ENCODE results near the gene NXNL2. TPM values are rescaled to one million over a fixed set of nuclear protein-coding genes. Genes with fewer than 3 reads are reported as not detected.

The NXNL2 gene
- total and polyA plus RNA-seq, 4 donors = 0.09 to 0.14 TPM; not detected in 2

DNA sequence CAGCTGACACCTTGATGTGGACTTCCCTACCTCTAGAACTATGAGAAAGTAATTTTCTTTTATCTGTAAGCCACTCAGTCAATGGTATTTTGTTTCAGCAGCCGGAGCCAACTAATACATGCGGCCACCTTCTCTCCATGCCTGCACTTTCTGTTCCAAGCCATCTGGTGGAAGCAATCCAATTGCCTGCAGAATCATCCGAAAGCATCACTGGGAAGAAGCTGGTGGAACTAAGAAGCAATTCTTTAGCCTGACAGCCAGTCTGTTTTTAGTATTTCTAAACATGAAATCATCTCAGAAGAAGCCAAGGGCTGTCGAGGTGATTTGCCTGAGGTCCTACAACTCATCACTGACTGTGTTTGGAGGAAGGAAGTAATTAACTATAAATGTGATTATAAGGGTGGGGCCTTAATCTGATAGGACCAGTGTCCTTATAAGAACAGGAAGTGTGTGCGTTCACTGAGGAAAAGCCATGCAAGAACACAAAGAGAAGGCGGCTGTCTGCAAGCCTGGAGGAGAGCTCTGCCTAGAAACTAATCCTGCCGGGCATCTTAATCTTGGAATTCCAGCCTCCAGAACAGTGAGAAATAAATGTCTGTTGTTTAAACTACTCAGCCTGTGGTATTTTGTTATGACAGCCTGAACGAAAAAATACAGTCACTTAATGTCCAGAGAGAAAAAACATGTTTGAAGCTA lies 49.1 kb downstream of the NXNL2 start:
- Histone ChIP-seq H3K27me3 (ENCODE audit: control insufficient read depth in 4 of 4, insufficient read depth in 4 of 4, low read length in 3 of 4) (no peaks in the 10 kb centered on the region), H3K4me1 (ENCODE audit: control insufficient read depth in 4 of 4, insufficient read depth in 4 of 4, low read length in 3 of 4) (no peaks in the 10 kb centered on the region), H3K4me3 (ENCODE audit: low read depth in 1 of 3, low read length in 3 of 3) (no peak overlapping the region), H3K36me3 (ENCODE audit: control insufficient read depth in 4 of 4, insufficient read depth in 3 of 4, low read depth in 1 of 4, low read length in 3 of 4) (no peaks in the 10 kb centered on the region), H3K9me3 (ENCODE audit: control insufficient read depth in 4 of 4, low read length in 3 of 4) (no peaks in the 10 kb centered on the region), H3K27ac (ENCODE audit: low read depth in 1 of 2, low read length in 2 of 2) (no peak overlapping the region), H3K9ac (ENCODE audit: low read depth in 1 of 2, low read length in 2 of 2) (no peak overlapping the region)
- TF ChIP-seq EGR1 (IDR thresholded peaks at IDR 0.05; ENCODE audit: low read depth in 2 of 2) = no peak
- no peak for TF ChIP-seq JUND (IDR thresholded peaks at IDR 0.05)
- TF ChIP-seq ATF3 (IDR thresholded peaks at IDR 0.05) = no peak
- no peak for TF ChIP-seq SP1 (IDR thresholded peaks at IDR 0.05)
- no peak for TF ChIP-seq REST (IDR thresholded peaks at IDR 0.05)
- TF ChIP-seq TAF1 (conservative IDR thresholded peaks at IDR 0.05) = no peak
- TF ChIP-seq YY1 (IDR thresholded peaks at IDR 0.05) = no peak
- TF ChIP-seq, protein P1, sequence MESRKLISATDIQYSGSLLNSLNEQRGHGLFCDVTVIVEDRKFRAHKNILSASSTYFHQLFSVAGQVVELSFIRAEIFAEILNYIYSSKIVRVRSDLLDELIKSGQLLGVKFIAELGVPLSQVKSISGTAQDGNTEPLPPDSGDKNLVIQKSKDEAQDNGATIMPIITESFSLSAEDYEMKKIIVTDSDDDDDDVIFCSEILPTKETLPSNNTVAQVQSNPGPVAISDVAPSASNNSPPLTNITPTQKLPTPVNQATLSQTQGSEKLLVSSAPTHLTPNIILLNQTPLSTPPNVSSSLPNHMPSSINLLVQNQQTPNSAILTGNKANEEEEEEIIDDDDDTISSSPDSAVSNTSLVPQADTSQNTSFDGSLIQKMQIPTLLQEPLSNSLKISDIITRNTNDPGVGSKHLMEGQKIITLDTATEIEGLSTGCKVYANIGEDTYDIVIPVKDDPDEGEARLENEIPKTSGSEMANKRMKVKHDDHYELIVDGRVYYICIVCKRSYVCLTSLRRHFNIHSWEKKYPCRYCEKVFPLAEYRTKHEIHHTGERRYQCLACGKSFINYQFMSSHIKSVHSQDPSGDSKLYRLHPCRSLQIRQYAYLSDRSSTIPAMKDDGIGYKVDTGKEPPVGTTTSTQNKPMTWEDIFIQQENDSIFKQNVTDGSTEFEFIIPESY (IDR thresholded peaks at IDR 0.05) = no peak
- no peak for TF ChIP-seq NR2F2 (IDR thresholded peaks at IDR 0.05)
- no peak for TF ChIP-seq FOXA2 (IDR thresholded peaks at IDR 0.05)
- no peak for TF ChIP-seq FOXA1 (IDR thresholded peaks at IDR 0.05)
- TF ChIP-seq, protein P2, sequence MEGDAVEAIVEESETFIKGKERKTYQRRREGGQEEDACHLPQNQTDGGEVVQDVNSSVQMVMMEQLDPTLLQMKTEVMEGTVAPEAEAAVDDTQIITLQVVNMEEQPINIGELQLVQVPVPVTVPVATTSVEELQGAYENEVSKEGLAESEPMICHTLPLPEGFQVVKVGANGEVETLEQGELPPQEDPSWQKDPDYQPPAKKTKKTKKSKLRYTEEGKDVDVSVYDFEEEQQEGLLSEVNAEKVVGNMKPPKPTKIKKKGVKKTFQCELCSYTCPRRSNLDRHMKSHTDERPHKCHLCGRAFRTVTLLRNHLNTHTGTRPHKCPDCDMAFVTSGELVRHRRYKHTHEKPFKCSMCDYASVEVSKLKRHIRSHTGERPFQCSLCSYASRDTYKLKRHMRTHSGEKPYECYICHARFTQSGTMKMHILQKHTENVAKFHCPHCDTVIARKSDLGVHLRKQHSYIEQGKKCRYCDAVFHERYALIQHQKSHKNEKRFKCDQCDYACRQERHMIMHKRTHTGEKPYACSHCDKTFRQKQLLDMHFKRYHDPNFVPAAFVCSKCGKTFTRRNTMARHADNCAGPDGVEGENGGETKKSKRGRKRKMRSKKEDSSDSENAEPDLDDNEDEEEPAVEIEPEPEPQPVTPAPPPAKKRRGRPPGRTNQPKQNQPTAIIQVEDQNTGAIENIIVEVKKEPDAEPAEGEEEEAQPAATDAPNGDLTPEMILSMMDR (IDR thresholded peaks at IDR 0.05; ENCODE audit: low read depth, low read length, missing input control) = no peak
- no peak for TF ChIP-seq RXRA (IDR thresholded peaks at IDR 0.05)
- DNase-seq (ENCODE audit: low spot score) = no peak
- WGBS = 66% methylated on average over 8 of the region's 8 CpGs

- Histone ChIP-seq H3K9ac (ENCODE audit: low read depth in 1 of 2, low read length in 2 of 2) (no peak overlapping the region), H3K4me1 (ENCODE audit: control insufficient read depth in 4 of 4, insufficient read depth in 4 of 4, low read length in 3 of 4) (no peaks in the 10 kb centered on the region), H3K4me3 (ENCODE audit: low read depth in 1 of 3, low read length in 3 of 3) (no peak overlapping the region), H3K27ac (ENCODE audit: low read depth in 1 of 2, low read length in 2 of 2) (no peak overlapping the region), H3K27me3 (ENCODE audit: control insufficient read depth in 4 of 4, insufficient read depth in 4 of 4, low read length in 3 of 4) (no peaks in the 10 kb centered on the region), H3K9me3 (ENCODE audit: control insufficient read depth in 4 of 4, low read length in 3 of 4) (no peaks in the 10 kb centered on the region), H3K36me3 (ENCODE audit: control insufficient read depth in 4 of 4, insufficient read depth in 3 of 4, low read depth in 1 of 4, low read length in 3 of 4) (no peaks in the 10 kb centered on the region)
- WGBS = 86% methylated on average over 1 of the region's 1 CpG
- DNase-seq (ENCODE audit: low spot score) = no peak
- no peak for TF ChIP-seq FOXA1 (IDR thresholded peaks at IDR 0.05)
Measured at GRCh38 chr9:88585426-88585825, 50.4 kb downstream of the NXNL2 start.

Data from liver (tissue), 9 donors.